DLD1 (cell line): ENCODE data around the gene ZNF253.
"Not testable (repeated sequence)": the region's sequence is repeated elsewhere in the genome, so short reads cannot be mapped to it uniquely, and the experiment has no call there.

ENCODE experiments used
- in situ Hi-C: cut with HindIII; loops from 2 replicates; pipeline ENCODE4 v1.10.0; 2017; ENCODE audit warnings: low sequenced_read_pairs

The ZNF253 gene

GRCh38 chr19:19892055-19892941 lies 26.6 kb downstream of the ZNF253 start:
- in situ Hi-C loops: not testable (repeated sequence)

- in situ Hi-C loops: no loop called here
Observed at GRCh38 chr19:19900139-19900728, 34.6 kb downstream of the ZNF253 start.

- in situ Hi-C loops: no loop called here
Observed at GRCh38 chr19:19900729-19901444, 35.2 kb downstream of the ZNF253 start, which contains the start of gene ZNF93. Gene ZNF93 (plus strand): TSS chr19:19900946. CDS start chr19:19901089, 143 bp downstream.

- in situ Hi-C loops: not testable (repeated sequence)
Observed at GRCh38 chr19:19907551-19907950, 41.9 kb downstream of the ZNF253 start.

- in situ Hi-C loops: no loop called here
Observed at GRCh38 chr19:19909654-19910053, 44.0 kb downstream of the ZNF253 start.

- in situ Hi-C loops: no loop called here
Observed at GRCh38 chr19:19911150-19911549, 45.5 kb downstream of the ZNF253 start.

- in situ Hi-C loops: no loop called here
Observed at GRCh38 chr19:19914596-19914995, 48.9 kb downstream of the ZNF253 start.

GRCh38 chr19:19930417-19930816 lies 64.7 kb downstream of the ZNF253 start:
- in situ Hi-C loops: not testable (repeated sequence)

GRCh38 chr19:19933432-19934314 lies 68.0 kb downstream of the ZNF253 start:
- in situ Hi-C loops: not testable (repeated sequence)

- in situ Hi-C loops: no loop called here
Observed at GRCh38 chr19:19937403-19937802, 71.7 kb downstream of the ZNF253 start.

- in situ Hi-C loops: no loop called here
Observed at GRCh38 chr19:19938449-19938848, 72.8 kb downstream of the ZNF253 start.

- in situ Hi-C loops: no loop called here
Observed at GRCh38 chr19:19943848-19944582, 78.3 kb downstream of the ZNF253 start.
